GM12878 (cell line): ENCODE measurements around the gene GAB3. TPM values are rescaled to one million over a fixed set of nuclear protein-coding genes. Genes with fewer than 3 reads are reported as not detected.

ENCODE experiments used
- ATAC-seq: fragments of 200-7000 bp; cut with Tn5 transposase; 3 replicates; pipeline ENCODE4 v1.9.1; 2020; ENCODE audit warnings: mild to moderate bottlenecking, moderate library complexity
- BruUV-seq: library from RNA; stranded (reverse); fragments of 400-500 nt; replicated peaks from 2 replicates; lab custom pipeline; 2021; lab: Mats Ljungman, UMichigan
- CTCF ChIA-PET: fragments of 300-600 bp; sonication (Branson Sonifier 250); formaldehyde crosslinking; extraction: SDS; loops from one replicate; lab custom pipeline; 2021; ENCODE audit warnings: inconsistent platforms; lab: Yijun Ruan, JAX
- POLR2A ChIA-PET: fragments of 350-600 bp; formaldehyde crosslinking; extraction: SDS; loops from one replicate; lab custom pipeline; 2021; ENCODE audit warnings: inconsistent platforms; lab: Charles Lee
- RAD21 ChIA-PET: fragments of 300-600 bp; sonication (Branson Sonifier 250); formaldehyde crosslinking; loops from one replicate; lab custom pipeline; 2023; ENCODE audit warnings: antibody characterized with exemption; ENCODE audit not compliant: unreplicated experiment; lab: Charles Lee
- SMC1A ChIA-PET: fragments of 300-600 bp; sonication (Branson Sonifier 250); formaldehyde crosslinking; loops from one replicate; lab custom pipeline; 2023; ENCODE audit not compliant: unreplicated experiment, uncharacterized antibody; lab: Charles Lee
- DNase-seq: peaks from one replicate; pipeline ENCODE4 v3.0.0-alpha.2; 2011; ENCODE audit warnings: low read depth, low spot score
- FAIRE-seq: peaks from 3 replicates; lab custom pipeline; 2011; peaks lifted over from hg19 to GRCh38; lab: Jason Lieb, UNC
- H2AFZ ChIP-seq: 2 replicates; pipeline ENCODE4 v1.6.0; 2011; ENCODE audit warnings: low read depth, low read length, control low read depth; ENCODE audit not compliant: control insufficient read depth
- H3K27ac ChIP-seq: 2 replicates; pipeline ENCODE4 v1.5.1; 2011; ENCODE audit warnings: control low read depth; ENCODE audit not compliant: control insufficient read depth, insufficient read depth
- H3K27me3 ChIP-seq, 2 experiments: replicated peaks in 1 of 2; 2 replicates each; pipeline versions ENCODE4 v1.6.0 to v1.6.1; 2011; ENCODE audit warnings: low read length in 1 of 2; ENCODE audit not compliant: control insufficient read depth in 2 of 2, insufficient read depth in 2 of 2
- H3K36me3 ChIP-seq, 2 experiments: 2 replicates each; pipeline ENCODE4 v1.5.1; 2011; ENCODE audit warnings: low read length in 1 of 2; ENCODE audit not compliant: control insufficient read depth in 2 of 2, insufficient read depth in 2 of 2
- H3K4me1 ChIP-seq: 2 replicates; pipeline ENCODE4 v1.6.1; 2011; ENCODE audit warnings: mild to moderate bottlenecking, low read length, moderate library complexity, mixed read lengths; ENCODE audit not compliant: control insufficient read depth, insufficient read depth
- H3K4me2 ChIP-seq: 2 replicates; pipeline ENCODE4 v1.6.0; 2011; ENCODE audit warnings: control low read depth; ENCODE audit not compliant: control insufficient read depth, insufficient read depth
- H3K4me3 ChIP-seq: fragments of 200-600 bp; sonication (generic); 2 replicates; pipeline ENCODE4 v1.5.1; 2016
- H3K79me2 ChIP-seq: 2 replicates; pipeline ENCODE4 v1.6.0; 2011; ENCODE audit warnings: low read length; ENCODE audit not compliant: control insufficient read depth, insufficient read depth
- H3K9ac ChIP-seq: 2 replicates; pipeline ENCODE4 v1.8.0; 2011; ENCODE audit warnings: low read length, control low read depth, mixed read lengths; ENCODE audit not compliant: control insufficient read depth, insufficient read depth
- H3K9me3 ChIP-seq: replicated peaks from 3 replicates; pipeline ENCODE4 v1.5.1; 2011; ENCODE audit warnings: mild to moderate bottlenecking, low read length; ENCODE audit not compliant: control insufficient read depth, insufficient read depth
- H4K20me1 ChIP-seq: 2 replicates; pipeline ENCODE4 v1.6.0; 2011; ENCODE audit not compliant: control insufficient read depth, insufficient read depth
- BHLHE40 ChIP-seq, 2 experiments: fragments of 450-650 bp in 1 of 2; IDR thresholded peaks; 2 replicates each; pipeline ENCODE4 v1.6.1; 2011 to 2017; ENCODE audit warnings: low read depth in 2 of 2, borderline replicate concordance in 1 of 2, improper control_type of control experiment in 1 of 2, low read length in 1 of 2, mild to moderate bottlenecking in 1 of 2
- CBFB ChIP-seq: IDR thresholded peaks from 2 replicates; pipeline ENCODE4 v1.6.1; 2016; ENCODE audit warnings: antibody characterized with exemption, low read depth
- DPF2 ChIP-seq: fragments of 450-650 bp; IDR thresholded peaks from 2 replicates; pipeline ENCODE4 v1.6.1; 2017; ENCODE audit warnings: mild to moderate bottlenecking
- GATAD2B ChIP-seq: fragments of 450-650 bp; conservative IDR thresholded peaks from 2 replicates; pipeline ENCODE4 v1.6.1; 2017; ENCODE audit warnings: low read depth, mild to moderate bottlenecking, moderate library complexity
- KAT2A ChIP-seq: conservative IDR thresholded peaks from 2 replicates; pipeline ENCODE4 v1.6.1; 2011; ENCODE audit warnings: low read depth, low read length; ENCODE audit not compliant: control insufficient read depth
- RB1 ChIP-seq: fragments of 450-650 bp; formaldehyde crosslinking; IDR thresholded peaks from 2 replicates; pipeline ENCODE4 v1.6.1; 2017; ENCODE audit warnings: mild to moderate bottlenecking, borderline replicate concordance
- TCF3 ChIP-seq: IDR thresholded peaks from 2 replicates; pipeline ENCODE4 v1.6.1; 2012; ENCODE audit warnings: low read depth, mild to moderate bottlenecking, low read length, borderline replicate concordance; ENCODE audit not compliant: insufficient read depth
- WGBS: methylation state at CpG from one replicate; pipeline ENCODE4 v1.1.6; 2016; ENCODE audit warnings: low lambda C conversion rate; ENCODE audit not compliant: insufficient replicate concordance, insufficient coverage; ENCODE audit errors: missing lambda C conversion rate; 5-methylcytosine and 5-hydroxymethylcytosine counted together
- in situ Hi-C: fragments of 300-500 bp; cut with MboI; formaldehyde crosslinking; loops from 9 replicates; pipeline ENCODE4 v1.14.3; 2018; ENCODE audit warnings: mixed read lengths
- intact Hi-C: fragments of 100-400 bp; cut with micrococcal nuclease; formaldehyde crosslinking; loops from one replicate; pipeline ENCODE4 v1.14.2; 2022; ENCODE audit not compliant: unreplicated experiment
- polyA plus RNA-seq, 11 experiments: library from polyadenylated mRNA; depleted of rRNA in 4 of 11; unstranded in 6 of 11; stranded (reverse) in 5 of 11; fragments of >200 nt; fragmentation: Nextera tagmentation in 4 of 11; fragmentation: Illumina TruSeq in 1 of 11; extraction: Ambion mirVana in 4 of 11; extraction: Trizol in 1 of 11; gene quantifications; 1 replicate in 1 of 11; 2 replicates in 10 of 11; pipeline versions ENCODE4 v1.2.1 to v1.2.3, GENCODE V29; 2011 to 2016; ENCODE audit warnings: inconsistent platforms in 2 of 11, missing spikeins in 2 of 11, low read depth in 1 of 11
- total RNA-seq, 4 experiments: library from RNA; depleted of rRNA in 3 of 4; stranded (reverse); fragments of >200 nt in 3 of 4; fragmentation: Illumina TruSeq in 1 of 4; extraction: Trizol in 1 of 4; gene quantifications; 2 replicates each; pipeline versions ENCODE4 v1.2.1 to v1.2.3, GENCODE V29; 2013 to 2021
- TF ChIP-seq, protein P1 (sequence below): fragments of 450-650 bp; IDR thresholded peaks from 2 replicates; pipeline ENCODE4 v1.6.1; 2014; ENCODE audit warnings: mild to moderate bottlenecking
- TF ChIP-seq, protein P2 (sequence below): IDR thresholded peaks from 2 replicates; pipeline ENCODE4 v1.6.1; 2011; ENCODE audit warnings: low read depth, mild to moderate bottlenecking, low read length, moderate library complexity, borderline replicate concordance; ENCODE audit errors: extremely low read depth

The GAB3 gene
- total and polyA plus RNA-seq, 10 of the 15 experiments (the other 5 are each of a cell fraction or from before 2014, with no cell fraction given) = 0.10 to 2.0 (median 0.85) TPM

DNA sequence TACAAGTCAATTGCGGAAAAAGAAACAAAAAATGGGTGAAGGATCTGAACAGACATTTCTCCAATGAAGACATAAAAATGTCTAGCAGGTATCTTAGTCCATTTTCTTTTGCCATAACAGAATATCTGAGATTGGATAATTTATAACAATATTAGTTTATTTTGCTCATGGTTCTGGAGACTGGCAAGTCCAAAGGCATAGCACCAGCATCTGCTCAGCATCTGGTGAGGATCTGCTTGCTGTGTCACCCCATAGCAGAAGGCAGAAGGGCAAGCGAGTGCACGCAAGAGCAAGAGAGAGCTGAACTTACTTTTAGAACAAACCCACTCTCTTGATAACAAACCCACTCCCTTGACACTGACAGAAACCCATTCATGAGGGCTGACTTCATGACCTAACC, 29.7 kb downstream of the GAB3 start:
- intact Hi-C loops = no loop called here
- Histone ChIP-seq H4K20me1 (no peaks in the 10 kb centered on the region), H3K4me1 (peaks cover 24% of the 10 kb centered on the region), H2AFZ (no peak overlapping the region), H3K79me2 (no peaks in the 10 kb centered on the region), H3K4me3 (no peak overlapping the region), H3K27ac (no peak overlapping the region), H3K36me3 (no peaks in the 10 kb centered on the region), H3K4me2 (no peak overlapping the region), H3K9ac (no peak overlapping the region), H3K27me3 (no peaks in the 10 kb centered on the region), H3K9me3 (no peaks in the 10 kb centered on the region; the same call in 2 of the 3 replicates)
- ChIA-PET RAD21 (no interaction called here), CTCF (no interaction called here), POLR2A (no interaction called here), SMC1A (interaction anchor here (0.6 kb wide), 1 partner anchor 45 kb away, joined by 4 read pairs; no protein-coding TSS in a partner anchor)
- no peak for TF ChIP-seq DPF2
- TF ChIP-seq CBFB = no peak
- TF ChIP-seq TCF3 = no peak
- no peak for TF ChIP-seq KAT2A
- no peak for FAIRE-seq
- in situ Hi-C loops = no loop called here
- no peak for DNase-seq
- ATAC-seq = no peak
- WGBS = 62% methylated on average over 3 of the region's 3 CpGs
- BruUV-seq = no TSS peak

DNA sequence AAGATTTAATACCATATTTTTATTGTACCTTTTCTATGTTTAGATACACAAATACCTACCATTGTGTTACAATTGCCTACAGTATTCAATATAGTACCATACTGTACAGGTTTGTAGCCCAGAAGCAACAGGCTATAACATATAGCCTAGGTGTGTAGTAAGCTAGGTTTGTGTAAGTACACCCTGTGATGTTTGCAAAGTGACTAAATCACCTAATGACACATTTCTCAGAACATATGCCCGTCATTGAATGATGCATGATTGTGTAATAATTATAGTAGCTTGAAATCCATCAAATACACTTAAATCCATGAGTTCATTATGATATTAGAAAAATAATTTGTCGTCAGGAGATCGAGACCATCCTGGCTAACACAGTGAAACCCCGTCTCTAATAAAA, 30.8 kb downstream of the GAB3 start:
- Histone ChIP-seq H3K9ac (no peak overlapping the region), H3K4me2 (no peak overlapping the region), H3K36me3 (no peaks in the 10 kb centered on the region), H3K27me3 (no peaks in the 10 kb centered on the region), H2AFZ (no peak overlapping the region), H3K4me1 (peaks cover 23% of the 10 kb centered on the region), H3K27ac (no peak overlapping the region), H3K79me2 (no peaks in the 10 kb centered on the region), H3K9me3 (no peaks in the 10 kb centered on the region; the same call in 2 of the 3 replicates), H4K20me1 (no peaks in the 10 kb centered on the region), H3K4me3 (no peak overlapping the region)
- intact Hi-C loops = no loop called here
- ChIA-PET POLR2A (no interaction called here), CTCF (no interaction called here), RAD21 (interaction anchor here (2.4 kb wide), 1 partner anchor 29 kb away, joined by 10 read pairs; no protein-coding TSS in a partner anchor), SMC1A (interaction anchor here (1.1 to 1.7 kb wide), 2 partner anchors 13 to 28 kb away, joined by 3 to 4 read pairs; no protein-coding TSS in a partner anchor)
- DNase-seq = no peak
- FAIRE-seq = no peak
- in situ Hi-C loops = no loop called here
- 38% methylated on average over 4 of the region's 4 CpGs for WGBS
- no peak for ATAC-seq
- no TSS peak for BruUV-seq
- TF ChIP-seq, protein P1, sequence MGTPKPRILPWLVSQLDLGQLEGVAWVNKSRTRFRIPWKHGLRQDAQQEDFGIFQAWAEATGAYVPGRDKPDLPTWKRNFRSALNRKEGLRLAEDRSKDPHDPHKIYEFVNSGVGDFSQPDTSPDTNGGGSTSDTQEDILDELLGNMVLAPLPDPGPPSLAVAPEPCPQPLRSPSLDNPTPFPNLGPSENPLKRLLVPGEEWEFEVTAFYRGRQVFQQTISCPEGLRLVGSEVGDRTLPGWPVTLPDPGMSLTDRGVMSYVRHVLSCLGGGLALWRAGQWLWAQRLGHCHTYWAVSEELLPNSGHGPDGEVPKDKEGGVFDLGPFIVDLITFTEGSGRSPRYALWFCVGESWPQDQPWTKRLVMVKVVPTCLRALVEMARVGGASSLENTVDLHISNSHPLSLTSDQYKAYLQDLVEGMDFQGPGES = no peak
- TF ChIP-seq BHLHE40 (IDR thresholded peaks at IDR 0.05; ENCODE audit: borderline replicate concordance in 1 of 2, low read depth in 2 of 2, low read length in 1 of 2) (no peak), GATAD2B (no peak), RB1 (no peak)
- TF ChIP-seq, protein P2, sequence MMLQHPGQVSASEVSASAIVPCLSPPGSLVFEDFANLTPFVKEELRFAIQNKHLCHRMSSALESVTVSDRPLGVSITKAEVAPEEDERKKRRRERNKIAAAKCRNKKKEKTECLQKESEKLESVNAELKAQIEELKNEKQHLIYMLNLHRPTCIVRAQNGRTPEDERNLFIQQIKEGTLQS = no peak
